HUES48 (cell line): ENCODE measurements around the gene GPRIN3.

ENCODE experiments used
- H3K27ac ChIP-seq: one replicate; pipeline ENCODE4 v1.7.0; 2013; ENCODE audit warnings: low read depth, low read length, inconsistent platforms
- H3K27me3 ChIP-seq: 2 replicates; pipeline ENCODE4 v1.6.1; 2013; ENCODE audit warnings: mild to moderate bottlenecking, low read length; ENCODE audit not compliant: control insufficient read depth, insufficient read depth
- H3K36me3 ChIP-seq: 2 replicates; pipeline ENCODE4 v1.6.1; 2013; ENCODE audit warnings: low read length; ENCODE audit not compliant: control insufficient read depth, insufficient read depth
- H3K4me1 ChIP-seq: 2 replicates; pipeline ENCODE4 v1.6.1; 2013; ENCODE audit warnings: mild to moderate bottlenecking, low read length; ENCODE audit not compliant: control insufficient read depth, insufficient read depth
- H3K4me3 ChIP-seq: 2 replicates; pipeline ENCODE4 v1.5.1; 2013; ENCODE audit warnings: mild to moderate bottlenecking, low read depth, low read length
- H3K9ac ChIP-seq: 2 replicates; pipeline ENCODE4 v1.6.1; 2013; ENCODE audit warnings: mild to moderate bottlenecking, low read depth, low read length, moderate library complexity
- H3K9me3 ChIP-seq: 2 replicates; pipeline ENCODE4 v1.6.1; 2013; ENCODE audit warnings: low read length; ENCODE audit not compliant: control insufficient read depth, insufficient read depth

Gene GPRIN3

GRCh38 chr4:89196056-89196674, 111.4 kb downstream of the GPRIN3 start:
- Histone ChIP-seq H3K9ac (no peak overlapping the region), H3K4me3 (no peak overlapping the region), H3K27me3 (no peaks in the 10 kb centered on the region), H3K27ac (peak overlapping the region; percentile 76), H3K4me1 (peaks cover 15% of the 10 kb centered on the region), H3K9me3 (no peaks in the 10 kb centered on the region), H3K36me3 (no peaks in the 10 kb centered on the region)

GRCh38 chr4:89193843-89194242, 113.8 kb downstream of the GPRIN3 start:
- no peaks in the 10 kb centered on the region for H3K9me3 ChIP-seq
- peaks cover 15% of the 10 kb centered on the region for H3K4me1 ChIP-seq
- H3K27ac ChIP-seq = no peak overlapping the region
- no peak overlapping the region for H3K9ac ChIP-seq
- H3K36me3 ChIP-seq = no peaks in the 10 kb centered on the region
- no peak overlapping the region for H3K4me3 ChIP-seq
- no peaks in the 10 kb centered on the region for H3K27me3 ChIP-seq
